ENCODE data around the gene TCEAL4.
"Not testable (repeated sequence)": the region's sequence is repeated elsewhere in the genome, so short reads cannot be mapped to it uniquely, and the experiment has no call there.

Gene TCEAL4

GRCh38 chrX:103595202-103595601, 9.9 kb downstream of the TCEAL4 start:
- not testable (repeated sequence) for DNase-seq

GRCh38 chrX:103607364-103608305, 22.3 kb downstream of the TCEAL4 start, which contains the start of gene TCEAL3:
Gene TCEAL3 (plus strand): TSS chrX:103607963. CDS start chrX:103609065, 1,102 bp downstream.
- DNase-seq: peak; percentile 36

GRCh38 chrX:103608306-103608963, 23.1 kb downstream of the TCEAL4 start:
- peak; percentile 25 for DNase-seq

GRCh38 chrX:103610282-103610681, 25.0 kb downstream of the TCEAL4 start:
- no peak for DNase-seq

- no peak for DNase-seq
Observed at GRCh38 chrX:103613362-103613890, 28.1 kb downstream of the TCEAL4 start.

GRCh38 chrX:103614999-103615398, 29.7 kb downstream of the TCEAL4 start:
- DNase-seq: no peak

GRCh38 chrX:103615781-103616371, 30.6 kb downstream of the TCEAL4 start:
- DNase-seq: no peak

- no peak for DNase-seq
Observed at GRCh38 chrX:103616676-103617186, 31.4 kb downstream of the TCEAL4 start.

GRCh38 chrX:103624111-103624510, 38.8 kb downstream of the TCEAL4 start:
- no peak for DNase-seq

- DNase-seq: no peak
Observed at GRCh38 chrX:103626855-103627254, 41.5 kb downstream of the TCEAL4 start.

- DNase-seq: peak; percentile 54
Observed at GRCh38 chrX:103628386-103629317, 43.3 kb downstream of the TCEAL4 start, which contains the start of gene TCEAL1. Gene TCEAL1 (plus strand): TSS chrX:103628975. CDS start chrX:103629917, 942 bp downstream.

GRCh38 chrX:103629318-103630170, 44.2 kb downstream of the TCEAL4 start:
- DNase-seq: peak; percentile 36

- no peak for DNase-seq
Observed at GRCh38 chrX:103630171-103630511, 44.8 kb downstream of the TCEAL4 start.

- no peak for DNase-seq
Observed at GRCh38 chrX:103631145-103631544, 45.8 kb downstream of the TCEAL4 start.

GRCh38 chrX:103635436-103635835, 50.1 kb downstream of the TCEAL4 start:
- DNase-seq: no peak

Measured in stimulated activated CD8-positive, alpha-beta memory T cell treated with anti-CD3 and anti-CD28 coated beads, Interleukin-4, amount 100 ng/mL, for 48 hours (primary cell).